Measurements from ENCODE around the gene RALA.

The RALA gene, protein sequence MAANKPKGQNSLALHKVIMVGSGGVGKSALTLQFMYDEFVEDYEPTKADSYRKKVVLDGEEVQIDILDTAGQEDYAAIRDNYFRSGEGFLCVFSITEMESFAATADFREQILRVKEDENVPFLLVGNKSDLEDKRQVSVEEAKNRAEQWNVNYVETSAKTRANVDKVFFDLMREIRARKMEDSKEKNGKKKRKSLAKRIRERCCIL

DNA sequence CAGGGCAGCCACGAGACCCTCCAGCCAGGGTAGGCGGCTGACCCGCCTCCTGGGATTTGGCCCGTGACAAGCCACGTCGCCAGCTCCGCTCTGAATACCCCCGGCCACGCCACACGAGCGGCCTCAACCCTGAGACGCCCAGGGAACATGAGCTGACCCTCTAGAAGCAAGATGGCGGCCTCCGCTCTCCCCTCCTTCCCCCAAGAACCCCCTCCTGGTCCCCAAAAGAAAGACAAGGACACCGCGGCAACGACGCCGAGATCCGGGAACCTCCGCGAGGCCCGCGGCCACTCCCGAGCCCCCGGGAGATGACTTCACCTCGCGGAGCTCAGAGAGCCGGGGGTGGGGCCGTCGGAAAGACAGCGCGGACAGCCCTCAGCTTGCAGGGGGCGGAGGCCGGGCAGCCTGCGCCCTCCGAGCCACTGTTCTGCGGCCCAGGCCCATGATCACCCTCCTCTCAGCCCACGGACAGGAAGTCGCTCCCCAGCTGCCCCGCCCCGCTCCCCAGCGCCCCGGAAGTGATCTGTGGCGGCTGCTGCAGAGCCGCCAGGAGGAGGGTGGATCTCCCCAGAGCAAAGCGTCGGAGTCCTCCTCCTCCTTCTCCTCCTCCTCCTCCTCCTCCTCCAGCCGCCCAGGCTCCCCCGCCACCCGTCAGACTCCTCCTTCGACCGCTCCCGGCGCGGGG, at the start of gene RALA:
Gene RALA (plus strand): TSS at position 526 of the 685 bp plus-strand sequence. CDS start 63,096 bp downstream, outside the sequence.
- DNase-seq (ENCODE audit: low read depth in 2 of 2), result peak; percentile 84 to 85

DNA sequence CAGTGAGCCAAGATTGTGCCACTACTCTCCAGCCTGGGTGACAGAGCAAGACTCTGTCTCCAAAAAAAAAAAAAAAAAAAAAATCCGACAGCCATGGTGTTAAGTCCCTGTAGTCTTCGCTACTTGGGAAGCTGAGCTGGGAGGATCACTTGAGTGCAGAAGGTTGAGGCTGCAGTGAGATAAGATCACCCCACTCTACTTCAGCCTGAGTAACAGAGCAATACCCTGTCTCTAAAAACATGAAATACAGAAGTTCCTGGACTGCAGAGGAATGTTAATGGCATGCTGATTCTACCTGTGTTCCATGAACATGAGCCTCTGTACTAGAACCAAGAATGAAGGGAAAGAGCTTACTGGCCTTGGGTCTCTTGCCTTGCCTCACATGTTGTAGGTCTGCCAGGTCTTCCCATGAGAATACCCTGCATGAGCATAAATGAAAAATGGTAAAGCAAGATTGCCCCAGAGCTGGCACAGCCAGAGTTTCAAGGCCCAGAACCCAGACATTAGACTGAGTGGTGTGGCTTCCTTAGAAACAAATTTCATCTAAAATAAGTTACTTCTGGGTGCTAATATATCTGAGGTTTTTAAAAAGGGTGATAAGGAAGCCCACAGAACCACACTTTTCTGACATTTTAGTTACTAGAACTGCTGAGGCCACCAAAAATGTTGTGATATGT, 48.6 kb upstream of the RALA start:
- DNase-seq (ENCODE audit: low read depth in 2 of 2), result no peak

DNA sequence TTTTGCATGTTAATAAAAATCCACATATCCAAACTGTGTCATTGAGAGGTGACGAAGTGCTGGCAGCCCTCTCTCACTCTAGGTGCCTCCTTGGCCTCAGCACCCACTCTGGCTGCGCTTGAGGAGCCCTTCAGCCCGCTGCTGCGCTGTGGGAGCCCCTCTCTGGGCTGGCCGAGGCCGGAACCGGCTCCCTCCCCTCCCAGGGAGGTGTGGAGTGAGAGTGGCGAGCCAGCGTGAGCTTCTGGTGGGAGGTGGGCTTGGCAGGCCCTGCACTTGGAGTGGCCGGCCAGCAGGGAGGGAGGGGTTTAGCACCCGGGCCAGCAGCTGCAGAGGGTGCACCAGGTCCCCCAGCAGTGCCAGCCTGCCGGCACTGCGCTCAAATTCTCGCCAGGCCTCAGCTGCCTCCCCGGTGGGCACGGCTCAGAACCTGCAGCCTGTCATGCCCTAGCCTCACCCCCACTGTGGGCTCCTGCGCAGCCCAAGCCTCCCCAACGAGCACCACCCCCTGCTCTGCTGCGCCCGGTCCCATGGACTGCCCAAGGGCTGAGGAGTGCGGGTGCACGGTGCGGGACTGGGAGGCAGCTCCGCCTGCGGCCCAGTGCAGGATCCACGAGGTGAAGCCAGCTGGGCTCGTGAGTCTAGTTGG, 46.0 kb upstream of the RALA start:
- DNase-seq (ENCODE audit: low read depth in 2 of 2), result no peak

DNA sequence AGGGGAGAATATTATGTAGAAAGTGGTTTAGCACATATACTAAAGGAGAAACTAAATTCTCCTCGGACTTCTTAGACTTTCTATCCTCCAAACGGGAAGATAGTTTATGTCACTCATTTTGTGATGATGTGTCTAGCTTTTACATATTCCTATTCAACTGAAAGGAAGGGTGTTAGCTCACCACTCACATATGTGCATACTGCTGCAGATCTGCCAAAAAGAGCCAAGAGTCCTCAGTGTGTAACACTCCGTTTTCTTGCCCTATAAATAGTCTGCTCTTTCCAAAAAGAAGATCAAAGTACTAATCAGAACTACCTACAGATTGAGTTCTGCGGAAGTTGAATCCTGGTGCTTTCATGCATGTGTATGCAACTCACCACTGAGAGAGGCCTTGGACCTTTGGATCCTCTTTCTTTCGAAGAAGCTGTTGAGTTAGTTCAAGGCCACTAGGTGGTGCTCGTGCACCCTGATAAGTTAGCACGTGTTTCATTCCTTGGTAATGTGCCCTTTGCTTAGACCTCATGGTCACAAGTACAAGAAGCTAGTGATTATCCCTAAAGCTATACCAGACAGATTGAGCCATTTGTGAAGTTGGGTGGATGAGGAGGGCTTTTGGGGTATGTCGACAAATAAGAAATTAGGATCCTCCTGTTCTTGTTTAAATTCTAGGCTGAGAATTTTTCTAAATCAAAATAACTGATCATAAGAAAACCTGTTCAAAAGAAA, 43.1 kb upstream of the RALA start:
- peak; percentile 78 to 80 for DNase-seq (ENCODE audit: low read depth in 2 of 2)

DNA sequence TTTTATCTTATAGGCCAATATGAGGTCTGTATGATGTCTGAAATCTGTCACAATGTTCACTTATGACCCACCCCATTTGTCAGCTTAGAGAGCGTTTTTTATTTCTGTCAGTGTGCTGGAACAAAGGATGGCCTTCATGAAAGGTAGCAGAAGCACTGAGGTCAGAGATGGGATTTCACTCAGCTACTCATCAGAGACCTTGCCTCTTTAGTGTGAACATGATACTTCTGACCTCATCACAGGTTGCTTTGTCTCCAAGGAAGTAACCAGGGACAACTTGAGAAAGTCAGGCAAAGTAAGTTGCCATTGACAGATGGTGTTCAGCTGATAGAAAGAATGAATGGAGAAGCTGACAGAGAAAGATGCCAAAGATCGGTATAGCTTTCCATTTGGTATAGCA, 40.8 kb upstream of the RALA start:
- DNase-seq (ENCODE audit: low read depth in 2 of 2), result no peak

DNA sequence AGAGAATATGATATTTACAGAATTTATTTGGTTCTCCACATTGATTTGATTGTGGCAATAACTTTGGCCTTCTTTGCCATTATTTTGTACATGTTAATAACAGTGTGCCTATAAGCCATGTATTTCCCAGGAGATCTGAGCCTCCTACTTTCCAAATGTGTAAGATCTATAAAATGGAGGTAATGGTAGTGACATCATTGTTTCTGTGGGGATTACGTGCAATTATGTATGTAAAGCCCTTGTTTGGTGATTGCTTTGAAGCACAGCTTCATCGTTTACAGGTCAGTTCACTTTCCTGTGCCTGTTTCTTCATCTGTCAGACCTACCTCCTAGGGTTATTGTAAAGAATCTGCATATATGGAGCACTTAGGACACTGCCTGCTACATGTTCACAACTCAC, 39.8 kb upstream of the RALA start:
- DNase-seq (ENCODE audit: low read depth in 2 of 2), result no peak

DNA sequence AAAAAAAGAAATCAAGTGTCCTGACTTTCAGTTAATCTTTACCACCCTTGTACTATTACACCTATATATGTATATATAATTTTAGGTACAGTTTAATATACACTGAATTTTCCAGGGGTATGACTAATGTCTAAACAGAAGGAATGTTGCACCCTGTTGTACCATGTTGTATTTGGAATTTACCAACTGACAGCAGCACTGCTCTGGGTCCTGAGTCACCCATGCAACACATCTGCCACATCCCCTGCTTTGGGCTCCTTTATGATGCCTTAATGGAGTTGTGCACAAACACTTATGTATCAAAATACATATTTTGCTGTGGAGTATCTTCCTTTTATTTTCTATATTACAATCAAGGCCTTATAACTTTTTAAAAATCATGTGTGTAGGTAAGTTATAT, 36.0 kb upstream of the RALA start:
- no peak for DNase-seq (ENCODE audit: low read depth in 2 of 2)

DNA sequence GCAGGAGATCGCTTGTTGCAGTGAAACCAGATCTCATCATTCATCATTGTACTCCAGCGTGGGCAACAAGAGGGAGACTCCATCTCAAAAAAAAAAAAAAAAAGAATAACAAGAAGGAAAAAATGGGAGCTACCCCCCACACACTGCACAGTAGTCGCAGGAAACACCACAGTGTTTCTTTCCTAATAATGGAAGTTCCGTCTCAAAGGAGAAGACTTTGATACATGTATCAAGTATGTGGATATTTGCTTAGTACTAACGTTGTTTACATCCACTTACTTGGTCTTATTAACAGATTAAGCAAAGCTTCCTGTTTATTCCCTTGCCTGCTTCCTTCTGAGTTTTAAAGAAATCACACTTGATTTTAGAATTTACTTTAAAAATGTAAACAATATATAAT, 35.0 kb upstream of the RALA start:
- DNase-seq (ENCODE audit: low read depth in 2 of 2), result no peak

DNA sequence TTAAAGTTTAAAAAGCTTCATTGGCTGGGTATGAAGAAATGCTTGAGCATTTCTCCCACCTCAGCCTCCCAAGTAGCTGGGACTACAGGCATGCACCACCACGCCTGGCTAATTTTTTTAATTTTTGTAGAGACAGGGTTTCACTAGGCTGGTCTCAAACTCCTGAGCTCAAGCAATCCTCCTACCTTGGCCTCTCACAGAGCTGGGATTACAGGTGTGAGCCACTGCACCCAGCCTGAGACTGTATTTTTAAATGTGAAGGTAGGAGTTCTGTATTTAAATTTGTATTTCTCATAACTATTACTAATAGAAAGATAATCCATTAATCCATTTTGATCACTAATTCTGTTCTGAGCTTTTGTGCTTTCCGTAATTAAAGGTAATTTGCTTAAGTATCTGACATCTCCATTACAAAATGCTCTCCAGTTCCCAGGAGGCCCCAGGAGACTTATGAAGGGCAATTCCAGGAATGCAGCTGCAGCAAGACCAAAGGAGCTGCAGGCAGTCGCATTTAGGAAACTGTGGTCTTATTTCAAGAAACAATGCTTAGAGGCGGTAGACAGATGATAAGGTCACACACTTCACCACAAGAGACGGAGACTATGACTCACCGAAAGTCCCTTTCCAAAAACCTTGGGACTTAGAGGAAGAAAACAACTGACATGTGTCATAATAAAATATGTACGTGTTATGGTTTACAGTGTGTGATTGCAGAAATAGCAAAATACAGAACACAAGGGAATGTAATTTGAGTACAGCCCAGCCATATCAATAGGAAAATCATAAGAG, 33.9 kb upstream of the RALA start:
- peak; percentile 49 to 52 for DNase-seq (ENCODE audit: low read depth in 2 of 2)

DNA sequence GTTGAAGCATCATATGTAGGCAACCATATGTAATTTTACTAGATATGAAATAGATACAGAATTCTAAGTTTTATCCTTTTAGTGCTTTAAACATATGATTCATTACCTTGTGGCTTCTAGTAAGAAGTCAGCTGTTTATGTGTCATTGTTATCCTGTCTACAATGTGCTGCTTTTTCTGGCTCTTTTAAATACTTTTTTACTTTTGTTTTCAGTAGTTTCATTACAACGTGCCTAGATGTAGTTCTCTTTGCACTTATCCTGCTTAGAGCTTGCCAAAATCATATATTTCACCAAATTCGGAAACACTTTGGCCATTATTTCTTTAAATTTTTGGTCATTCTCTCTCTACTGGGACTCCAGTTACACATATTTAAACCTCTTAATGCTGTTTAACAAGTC, 30.8 kb upstream of the RALA start:
- DNase-seq (ENCODE audit: low read depth in 2 of 2), result no peak

DNA sequence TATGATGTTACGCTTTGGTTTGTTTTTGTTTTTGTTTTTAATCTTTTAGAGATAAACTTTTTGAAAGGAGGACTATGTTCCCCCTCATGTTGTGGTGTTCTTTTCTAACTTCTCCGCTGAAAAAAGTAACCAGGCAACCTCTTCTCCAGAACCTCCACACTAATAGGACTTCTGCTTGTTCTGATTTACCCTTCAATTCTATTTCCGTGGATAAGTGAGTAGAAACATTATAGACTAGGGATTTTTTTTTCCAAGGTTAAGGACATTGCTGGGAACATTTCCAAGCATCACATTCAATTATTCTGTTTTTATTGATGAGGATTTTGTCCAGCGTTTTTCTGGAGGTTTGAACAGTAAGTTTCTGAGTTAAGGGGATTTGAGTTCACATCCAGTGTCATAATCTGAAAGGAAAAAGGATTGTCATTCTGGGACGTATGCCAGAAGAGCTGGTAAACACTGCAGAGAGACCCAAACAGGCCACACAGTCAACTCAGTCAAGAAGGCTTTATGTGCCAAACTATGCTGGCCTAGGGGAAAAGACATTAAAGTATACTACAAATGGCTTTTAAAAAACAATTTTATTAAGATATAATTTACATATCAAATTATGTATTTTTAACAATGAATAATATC, 28.3 kb upstream of the RALA start:
- DNase-seq (ENCODE audit: low read depth in 2 of 2), result no peak

DNA sequence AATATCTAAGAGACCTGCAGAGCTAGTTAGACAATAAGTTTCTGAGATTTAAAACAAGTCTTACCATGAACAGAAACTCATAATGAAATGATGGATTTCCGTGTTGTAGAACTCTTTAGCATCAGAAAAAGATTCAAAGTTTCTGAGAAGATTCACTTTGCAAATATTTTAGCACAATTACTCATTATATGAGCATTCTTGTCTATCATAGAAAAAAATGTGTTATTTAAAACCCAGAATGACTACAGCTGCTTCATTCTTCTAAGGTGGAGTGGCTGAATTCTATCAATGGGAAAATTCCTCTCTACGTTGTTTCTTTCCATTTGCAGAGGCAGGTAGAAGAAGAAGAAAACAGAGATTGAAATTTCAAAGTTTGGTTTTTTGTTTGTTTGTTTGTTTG, 21.0 kb upstream of the RALA start:
- no peak for DNase-seq (ENCODE audit: low read depth in 2 of 2)

DNA sequence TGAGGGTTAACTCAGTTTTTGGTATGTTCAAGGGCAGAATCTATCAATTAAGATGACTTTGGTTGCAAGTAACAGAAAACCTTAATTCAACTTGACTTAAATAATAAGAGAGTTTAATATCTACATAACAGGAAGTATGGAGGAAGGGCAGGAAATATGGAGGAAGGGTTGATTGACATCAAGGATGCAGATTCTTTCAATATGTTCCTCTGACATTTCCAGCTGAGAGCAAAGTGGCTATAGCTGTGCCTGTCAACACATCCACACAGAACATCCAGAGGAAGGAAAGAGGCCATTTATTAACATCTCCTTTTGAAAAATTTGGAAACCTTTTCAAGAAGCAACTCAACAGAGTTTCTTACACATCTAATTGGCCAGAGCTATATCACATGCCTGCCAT, 19.4 kb upstream of the RALA start:
- DNase-seq (ENCODE audit: low read depth in 2 of 2), result no peak

DNA sequence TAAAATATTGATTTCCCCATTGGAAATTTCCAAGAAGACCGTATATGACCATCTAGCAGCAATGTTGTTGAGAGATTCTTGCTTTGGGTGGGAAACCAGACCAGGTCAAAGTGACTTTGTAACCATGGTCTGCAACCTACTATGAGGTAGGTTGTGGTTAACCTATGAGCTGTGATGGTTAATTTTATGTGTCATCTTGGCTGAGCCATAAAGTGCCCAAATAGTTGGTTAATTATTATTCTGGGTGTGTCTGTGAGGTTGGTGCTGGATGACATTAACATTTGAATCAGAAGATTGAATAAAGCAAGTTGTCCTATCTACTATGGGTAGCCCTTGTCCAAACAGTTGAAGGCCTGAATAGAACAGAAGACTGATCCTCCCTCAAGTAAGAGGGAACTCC, 18.3 kb upstream of the RALA start:
- no peak for DNase-seq (ENCODE audit: low read depth in 2 of 2)

DNA sequence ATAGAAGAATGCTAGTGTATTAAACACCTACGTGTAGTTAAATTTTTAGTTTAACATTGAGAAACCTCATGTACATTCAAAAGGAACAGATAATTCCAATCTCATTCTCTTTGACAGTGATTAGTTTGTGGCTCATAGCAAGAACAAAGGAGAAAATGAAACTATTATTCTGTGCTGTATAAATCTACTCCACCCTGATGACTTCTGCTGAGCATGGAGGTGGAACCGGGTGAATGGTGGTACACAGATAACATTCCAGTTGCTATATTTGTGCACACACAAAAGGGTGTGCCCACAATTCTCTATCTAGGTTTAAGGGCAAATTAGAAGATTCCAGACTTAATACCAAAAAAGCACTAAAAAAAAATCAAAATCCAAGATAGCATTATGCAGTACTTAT, 17.0 kb upstream of the RALA start:
- DNase-seq (ENCODE audit: low read depth in 2 of 2), result no peak

DNA sequence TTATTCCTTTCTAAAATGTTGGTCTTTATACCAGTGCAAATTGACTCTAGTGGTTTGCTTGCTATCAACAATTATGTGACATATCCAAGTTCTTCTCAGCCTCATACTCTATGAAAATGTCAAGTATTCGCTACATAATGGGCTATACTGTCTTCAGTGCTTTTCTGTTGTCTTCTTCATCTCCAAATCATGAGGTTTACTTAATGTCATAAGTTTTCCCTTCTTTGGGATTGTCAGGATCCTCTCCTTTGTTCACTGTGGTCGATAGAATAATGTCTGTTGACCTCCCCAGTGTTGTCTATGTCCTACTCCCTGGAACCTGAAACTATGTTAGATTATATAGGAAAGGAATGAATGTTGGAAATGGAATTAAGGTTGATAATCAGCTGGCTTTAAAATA, 16.4 kb upstream of the RALA start:
- no peak for DNase-seq (ENCODE audit: low read depth in 2 of 2)

DNA sequence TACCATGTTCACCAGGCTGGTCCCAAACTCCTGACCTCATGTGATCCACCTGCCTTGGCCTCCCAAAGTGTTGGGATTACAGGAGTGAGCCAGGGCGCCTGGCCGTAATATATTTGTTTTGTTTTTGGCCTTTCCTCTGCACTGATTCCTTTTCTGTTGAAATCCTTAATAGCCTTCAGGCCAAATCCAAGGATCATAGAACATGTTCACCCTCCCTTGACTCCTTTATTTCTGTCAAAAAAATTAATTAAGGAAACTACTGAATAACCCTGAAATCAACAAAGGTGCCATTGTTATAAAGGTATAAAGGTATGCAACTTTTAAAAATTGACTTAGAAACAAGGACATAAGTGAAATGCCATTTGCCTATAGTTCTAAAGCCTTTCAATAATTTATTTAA, 15.5 kb upstream of the RALA start:
- DNase-seq (ENCODE audit: low read depth in 2 of 2), result no peak

DNA sequence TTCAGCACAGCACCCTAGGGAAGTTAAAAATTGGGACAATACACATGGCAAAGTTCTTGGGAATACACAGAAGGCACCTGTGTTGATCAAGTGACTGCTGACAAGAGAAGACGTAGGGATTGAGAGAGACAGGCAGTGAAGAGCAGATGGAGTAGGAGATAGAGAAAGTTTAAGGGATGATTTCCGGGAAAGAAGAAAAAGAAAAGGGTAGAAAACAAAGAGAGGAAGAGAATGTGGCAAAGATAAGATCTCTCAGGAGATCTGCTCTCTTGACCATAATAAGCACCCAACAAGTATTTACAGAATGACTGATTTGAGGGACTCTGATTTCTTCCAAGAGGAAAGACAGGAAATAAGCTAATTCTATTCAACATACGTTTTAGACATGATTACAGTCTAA, 15.1 kb upstream of the RALA start:
- no peak for DNase-seq (ENCODE audit: low read depth in 2 of 2)

DNA sequence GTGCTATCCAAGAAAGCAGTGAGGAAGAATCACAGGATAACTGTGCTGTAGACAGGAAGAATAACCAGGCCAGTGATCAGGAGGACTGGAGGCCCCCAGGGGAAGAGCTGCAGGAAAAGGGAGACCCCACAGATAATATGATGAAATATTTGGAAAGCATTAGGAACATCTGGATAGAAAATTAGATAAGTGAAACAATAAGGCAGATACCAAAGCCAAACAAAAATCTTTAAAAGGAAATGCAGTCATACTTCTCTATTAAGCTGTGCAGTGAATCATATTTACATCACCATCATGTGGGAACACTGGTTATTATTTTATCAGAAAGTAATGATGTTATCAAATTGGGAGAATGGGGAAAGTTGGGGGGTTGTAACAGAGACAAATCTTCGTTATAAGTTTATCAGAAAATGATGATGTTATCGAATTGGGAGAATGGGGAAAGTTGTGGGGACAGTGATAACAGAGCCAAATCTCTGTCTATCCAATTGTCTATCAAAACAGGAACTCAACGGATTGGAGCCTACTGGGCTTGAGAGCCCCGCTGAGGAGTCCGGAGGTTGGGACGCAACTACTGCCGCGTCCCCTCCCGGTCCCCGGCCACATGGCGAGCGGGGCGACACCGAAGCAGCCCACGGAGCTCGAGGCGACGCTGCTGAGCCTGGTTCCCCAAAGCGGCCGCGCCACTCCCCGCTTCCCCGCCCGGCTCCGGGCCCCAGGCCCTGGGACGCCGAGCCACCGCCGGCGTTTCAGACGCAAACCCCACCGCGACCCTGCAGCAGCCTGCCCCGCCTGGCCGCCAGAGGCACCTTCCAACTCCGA, 14.0 kb upstream of the RALA start:
- peak; percentile 78 to 80 for DNase-seq (ENCODE audit: low read depth in 2 of 2)

DNA sequence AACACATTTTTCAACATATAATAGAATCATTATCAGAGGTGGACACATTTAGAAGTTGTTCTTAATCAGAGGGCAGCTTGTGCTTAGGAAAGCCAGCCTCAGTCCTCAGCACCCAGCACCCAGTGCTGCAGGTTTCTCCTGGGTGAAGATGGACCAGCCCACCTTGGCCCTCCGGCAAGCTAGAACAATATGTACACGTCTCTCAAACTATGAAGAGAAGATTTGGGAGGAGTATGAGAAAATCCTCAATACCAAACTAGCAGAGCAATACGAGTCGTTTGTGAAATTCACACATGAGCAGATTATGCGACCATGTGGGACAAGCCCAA, 13.5 kb upstream of the RALA start:
- DNase-seq (ENCODE audit: low read depth in 2 of 2), result no peak

Data from fibroblast of skin of left quadriceps (primary cell).